ENCODE measurements around the gene KRT13. TPM values are rescaled to one million over a fixed set of nuclear protein-coding genes. Genes with fewer than 3 reads are reported as not detected.

The KRT13 gene
- total and polyA plus RNA-seq, 2 donors (not counting 1 experiment from before 2014, with no cell fraction given): not detected

DNA sequence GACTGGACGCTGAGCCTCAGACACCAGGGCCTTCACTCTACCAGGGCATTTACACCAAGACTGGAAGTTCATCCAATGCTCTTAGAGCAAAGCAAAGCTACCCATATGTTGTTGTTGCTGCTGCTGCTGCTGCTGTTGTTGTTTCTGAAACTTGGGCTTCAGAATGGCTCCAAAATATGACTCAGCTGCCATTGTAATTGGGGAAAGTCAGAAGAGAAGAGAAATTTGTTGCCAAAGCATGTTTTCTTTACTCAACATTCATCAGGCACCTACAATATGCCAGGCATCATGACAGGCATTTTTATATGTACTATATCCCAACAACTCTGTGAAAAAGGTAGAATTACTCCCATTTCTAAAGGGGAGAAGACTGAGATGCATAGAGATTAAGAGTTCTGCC, 50.2 kb downstream of the KRT13 start:
- Histone ChIP-seq H3K36me3 (replicated peaks in 1 of 2; ENCODE audit: control extremely low read depth in 1 of 2, control insufficient read depth in 1 of 2, extremely low read depth in 1 of 2, insufficient read depth in 2 of 2, low read length in 1 of 2) (no peaks in the 10 kb centered on the region), H3K79me2 (ENCODE audit: control insufficient read depth, insufficient read depth, low read length) (no peaks in the 10 kb centered on the region), H3K4me2 (replicated peaks; ENCODE audit: low read depth, low read length, poor library complexity, severe bottlenecking) (no peak overlapping the region), H3K27me3 (replicated peaks in 1 of 4; ENCODE audit: control extremely low read depth in 1 of 4, control insufficient read depth in 3 of 4, insufficient read depth in 4 of 4, low read length in 3 of 4) (peaks cover 0 to 12% (median 2%) of the 10 kb centered on the region in 4 experiments), H3K4me1 (ENCODE audit: control insufficient read depth in 2 of 2, insufficient read depth in 2 of 2, low read length in 2 of 2) (no peaks in the 10 kb centered on the region), H3K27ac (ENCODE audit: low read length in 2 of 2) (no peak overlapping the region), H3K4me3 (ENCODE audit: control extremely low read depth in 1 of 5, extremely low read depth in 1 of 5, insufficient read depth in 1 of 5, low read depth in 2 of 5, low read length in 4 of 5) (no peak overlapping the region), H4K20me1 (ENCODE audit: control insufficient read depth, insufficient read depth, low read length, poor library complexity, severe bottlenecking) (no peaks in the 10 kb centered on the region), H3K9ac (ENCODE audit: low read length) (no peak overlapping the region), H2AFZ (ENCODE audit: insufficient read depth, low read depth, low read length, poor library complexity, severe bottlenecking) (no peak overlapping the region), H3K9me3 (ENCODE audit: control extremely low read depth in 1 of 3, control insufficient read depth in 2 of 3, insufficient read depth in 1 of 3, low read length in 2 of 3) (peaks cover 0 to 3% (median 0%) of the 10 kb centered on the region in 3 donors)
- no peak for TF ChIP-seq EZH2 (IDR thresholded peaks at IDR 0.05; ENCODE audit: borderline replicate concordance, insufficient read depth, low read depth, low read length, poor library complexity, severe bottlenecking)
- TF ChIP-seq, protein P1, sequence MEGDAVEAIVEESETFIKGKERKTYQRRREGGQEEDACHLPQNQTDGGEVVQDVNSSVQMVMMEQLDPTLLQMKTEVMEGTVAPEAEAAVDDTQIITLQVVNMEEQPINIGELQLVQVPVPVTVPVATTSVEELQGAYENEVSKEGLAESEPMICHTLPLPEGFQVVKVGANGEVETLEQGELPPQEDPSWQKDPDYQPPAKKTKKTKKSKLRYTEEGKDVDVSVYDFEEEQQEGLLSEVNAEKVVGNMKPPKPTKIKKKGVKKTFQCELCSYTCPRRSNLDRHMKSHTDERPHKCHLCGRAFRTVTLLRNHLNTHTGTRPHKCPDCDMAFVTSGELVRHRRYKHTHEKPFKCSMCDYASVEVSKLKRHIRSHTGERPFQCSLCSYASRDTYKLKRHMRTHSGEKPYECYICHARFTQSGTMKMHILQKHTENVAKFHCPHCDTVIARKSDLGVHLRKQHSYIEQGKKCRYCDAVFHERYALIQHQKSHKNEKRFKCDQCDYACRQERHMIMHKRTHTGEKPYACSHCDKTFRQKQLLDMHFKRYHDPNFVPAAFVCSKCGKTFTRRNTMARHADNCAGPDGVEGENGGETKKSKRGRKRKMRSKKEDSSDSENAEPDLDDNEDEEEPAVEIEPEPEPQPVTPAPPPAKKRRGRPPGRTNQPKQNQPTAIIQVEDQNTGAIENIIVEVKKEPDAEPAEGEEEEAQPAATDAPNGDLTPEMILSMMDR (IDR thresholded peaks at IDR 0.05): no peak
- Mint-ChIP-seq H3K9me3 (ENCODE audit: insufficient read depth) (no peaks in the 10 kb centered on the region), H3K4me3 (no peak overlapping the region), H3K4me1 (no peaks in the 10 kb centered on the region), H3K27ac (no peak overlapping the region), H3K27me3 (peaks cover 34% of the 10 kb centered on the region)
- no peak for DNase-seq
- POLR2A ChIA-PET: no interaction called here
- ATAC-seq (ENCODE audit: low read depth): no peak
- CTCF ChIA-PET: no interaction called here
- intact Hi-C loops (cut with micrococcal nuclease): no loop called here
- 100% methylated on average over 1 of the region's 1 CpG for WGBS (ENCODE audit: insufficient coverage)

DNA sequence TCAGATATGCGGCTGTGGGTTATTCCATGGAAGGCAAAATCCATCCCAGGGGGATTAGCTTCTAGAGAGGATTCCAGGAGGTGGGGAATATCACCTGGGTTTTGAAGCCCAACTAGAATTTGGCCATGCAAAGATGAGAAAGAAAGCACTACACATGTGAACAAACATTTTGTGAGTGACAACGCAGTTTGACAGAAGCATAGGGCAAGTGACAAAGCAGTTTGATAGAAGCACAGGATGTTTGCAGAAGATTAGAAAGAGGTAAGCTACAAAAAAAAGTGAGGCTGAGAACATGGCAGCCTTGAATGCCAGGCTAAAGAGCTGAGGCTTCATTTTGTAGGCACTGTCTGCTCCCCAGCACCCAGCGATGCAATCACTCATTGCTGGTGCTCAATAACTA, 52.3 kb downstream of the KRT13 start:
- H3K9me3 Mint-ChIP-seq (ENCODE audit: insufficient read depth): no peaks in the 10 kb centered on the region
- 61% methylated on average over 2 of the region's 3 CpGs for WGBS (ENCODE audit: insufficient coverage)

More for the DNA sequence above, 52.3 kb downstream of the KRT13 start:
- Histone ChIP-seq H3K27ac (ENCODE audit: low read length in 2 of 2) (no peak overlapping the region), H3K36me3 (replicated peaks in 1 of 2; ENCODE audit: control extremely low read depth in 1 of 2, control insufficient read depth in 1 of 2, extremely low read depth in 1 of 2, insufficient read depth in 2 of 2, low read length in 1 of 2) (no peaks in the 10 kb centered on the region), H3K4me1 (ENCODE audit: control insufficient read depth in 2 of 2, insufficient read depth in 2 of 2, low read length in 2 of 2) (no peaks in the 10 kb centered on the region), H3K9me3 (ENCODE audit: control extremely low read depth in 1 of 3, control insufficient read depth in 2 of 3, insufficient read depth in 1 of 3, low read length in 2 of 3) (peaks cover 0 to 3% (median 0%) of the 10 kb centered on the region in 3 donors), H3K9ac (ENCODE audit: low read length) (no peak overlapping the region), H2AFZ (ENCODE audit: insufficient read depth, low read depth, low read length, poor library complexity, severe bottlenecking) (no peak overlapping the region), H3K4me3 (ENCODE audit: control extremely low read depth in 1 of 5, extremely low read depth in 1 of 5, insufficient read depth in 1 of 5, low read depth in 2 of 5, low read length in 4 of 5) (no peak overlapping the region), H4K20me1 (ENCODE audit: control insufficient read depth, insufficient read depth, low read length, poor library complexity, severe bottlenecking) (no peaks in the 10 kb centered on the region), H3K27me3 (replicated peaks in 1 of 4; ENCODE audit: control extremely low read depth in 1 of 4, control insufficient read depth in 3 of 4, insufficient read depth in 4 of 4, low read length in 3 of 4) (peaks cover 0 to 12% (median 2%) of the 10 kb centered on the region in 4 experiments), H3K79me2 (ENCODE audit: control insufficient read depth, insufficient read depth, low read length) (no peaks in the 10 kb centered on the region), H3K4me2 (replicated peaks; ENCODE audit: low read depth, low read length, poor library complexity, severe bottlenecking) (no peak overlapping the region)
- intact Hi-C loops (cut with micrococcal nuclease): no loop called here
- DNase-seq (no peak), ATAC-seq (ENCODE audit: low read depth) (no peak)
- no peaks in the 10 kb centered on the region for H3K4me1 Mint-ChIP-seq
- no peak overlapping the region for H3K4me3 Mint-ChIP-seq
- no peak overlapping the region for H3K27ac Mint-ChIP-seq
- CTCF ChIA-PET: interaction anchor here (0.5 kb wide), 1 partner anchor 23 kb away, joined by 5 read pairs; no protein-coding TSS in a partner anchor
- H3K27me3 Mint-ChIP-seq: peaks cover 34% of the 10 kb centered on the region
- POLR2A ChIA-PET: no interaction called here
- no peak for TF ChIP-seq EZH2 (IDR thresholded peaks at IDR 0.05; ENCODE audit: borderline replicate concordance, insufficient read depth, low read depth, low read length, poor library complexity, severe bottlenecking)
- TF ChIP-seq, protein P1 (IDR thresholded peaks at IDR 0.05): no peak

All from B cell (primary cell).